Cardiac septum (tissue), 1 donor: ENCODE results near the gene MYMK. TPM values are rescaled to one million over a fixed set of nuclear protein-coding genes. Genes with fewer than 3 reads are reported as not detected.
A peak's percentile ranks its signal among the peaks of the same experiment; 100 is the strongest.
"Not testable (repeated sequence)": the region's sequence is repeated elsewhere in the genome, so short reads cannot be mapped to it uniquely, and the experiment has no call there.

ENCODE experiments used
- DNase-seq: peaks from one replicate; pipeline ENCODE4 v3.0.0-alpha.2; 2020; ENCODE audit warnings: low spot score
- intact Hi-C: fragments of 100-400 bp; cut with DNase I; formaldehyde crosslinking; loops from one replicate; pipeline ENCODE4 v1.14.0; 2022
- long read RNA-seq: library from polyadenylated mRNA; unstranded; transcript quantifications from one replicate; pipeline ENCODE4 v2.0.0, GENCODE V29; 2021
- total RNA-seq: library from RNA; stranded (reverse); fragmentation: NEBNext Ultra II Directional; extraction: Animal tissue kit (Norgen Biotek cat#: 25700); gene quantifications from one replicate; pipeline ENCODE4 v1.2.1, GENCODE V29; 2021
- donor health status: DM: no; HTN: no; CAD: no.

The MYMK gene
- not detected for total RNA-seq
- long read RNA-seq, result 0 reads

DNA sequence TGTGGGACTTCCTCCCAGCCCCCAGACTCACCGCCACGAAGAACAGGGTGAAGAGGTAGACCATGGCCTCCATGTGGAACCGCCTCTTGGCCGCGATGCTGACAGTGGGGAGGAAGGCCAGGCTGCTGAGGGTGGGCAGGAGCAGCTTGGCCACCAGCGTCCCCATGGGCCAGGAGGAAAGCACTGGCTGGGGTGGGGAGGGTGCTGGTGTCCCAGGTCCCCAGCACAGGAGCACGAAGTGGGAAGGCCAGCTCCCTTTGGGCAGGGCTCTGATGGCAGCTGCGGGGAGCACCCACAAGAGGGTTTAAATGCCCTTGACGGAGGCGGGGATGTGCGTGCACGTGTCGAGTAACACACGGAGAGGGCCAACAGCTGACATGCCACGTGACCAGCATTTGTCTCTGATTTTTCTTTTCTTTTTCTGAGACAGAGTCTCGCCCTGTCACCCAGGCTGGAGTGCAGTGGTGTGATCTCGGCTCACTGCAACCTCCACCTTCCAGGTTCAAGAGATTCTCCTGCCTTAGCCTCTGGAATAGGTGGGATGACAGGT is at the start of gene MYMK:
MYMK (minus strand) TSS at position 281 of the 550 bp plus-strand sequence; CDS start at position 166, 115 bp downstream.
- DNase-seq, result no peak
- intact Hi-C loops, result no loop called here

- DNase-seq, result no peak
- intact Hi-C loops, result loop anchor here (5.0 kb wide), 1 partner anchor 42 kb away; the partner anchor contains the start of gene ADAMTSL2
These were observed 49.2 kb upstream of the MYMK start for GRCh38 chr9:133573791-133574515.

DNA sequence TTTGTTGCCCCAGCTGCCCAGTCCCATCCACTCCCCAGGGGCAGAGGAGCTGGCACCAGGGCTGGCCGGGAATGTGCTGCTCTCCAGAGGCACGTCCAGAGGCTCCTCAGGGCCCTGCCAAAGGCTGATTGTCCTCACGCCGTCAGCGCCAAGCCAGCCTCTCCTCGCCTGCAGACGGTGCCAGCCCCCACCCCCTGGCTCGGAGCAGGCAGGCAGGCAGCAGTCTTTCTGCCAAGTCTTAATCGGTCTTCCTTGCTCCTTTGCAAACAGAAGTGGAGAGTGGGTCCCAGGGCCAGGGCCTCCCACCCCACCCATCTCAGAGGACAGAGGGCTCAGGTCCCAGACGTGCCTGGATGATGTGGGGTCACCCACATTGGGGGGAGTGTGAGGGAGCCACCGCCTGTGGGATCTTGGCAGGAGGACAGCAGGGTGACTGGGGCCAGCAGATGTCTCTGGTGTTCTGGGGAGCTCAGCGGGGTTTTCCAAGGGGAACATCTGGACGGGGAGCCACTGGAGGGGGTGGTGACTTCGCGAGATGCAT is 48.1 kb upstream of the MYMK start:
- intact Hi-C loops, result loop anchor here (5.0 kb wide), 1 partner anchor 41 kb away; the partner anchor contains the start of gene ADAMTSL2
- peak; percentile 88 for DNase-seq

GRCh38 chr9:133571896-133572595 is 47.3 kb upstream of the MYMK start:
- intact Hi-C loops, result loop anchor here (5.0 kb wide), 1 partner anchor 40 kb away; the partner anchor contains the start of gene ADAMTSL2
- no peak for DNase-seq

DNA sequence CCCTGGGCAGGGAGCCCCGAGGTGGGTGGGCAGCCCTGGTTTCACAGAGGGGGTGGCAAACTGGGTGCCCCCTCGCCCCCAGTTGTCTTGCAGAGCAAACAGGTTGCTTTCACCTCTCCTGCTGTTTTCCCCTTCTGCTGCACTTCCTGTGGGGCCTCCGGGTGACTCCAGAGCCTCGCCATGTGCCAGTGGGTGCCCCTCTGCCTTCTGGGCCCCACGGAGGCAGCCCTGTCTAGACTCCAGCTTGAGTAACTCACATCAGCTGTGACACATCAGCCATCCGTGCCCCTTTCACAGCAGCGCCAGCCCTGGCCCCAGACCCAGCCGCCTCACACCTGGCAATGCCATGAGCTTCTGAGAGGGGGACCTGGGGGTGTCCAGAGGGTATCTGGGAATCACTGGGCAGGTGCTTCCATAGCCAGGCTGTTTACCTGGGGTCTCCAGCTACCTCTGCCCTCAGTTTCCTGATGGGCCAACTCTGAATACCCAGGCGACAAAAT is 46.7 kb upstream of the MYMK start:
- intact Hi-C loops, result loop anchor here (5.0 kb wide), 1 partner anchor 39 kb away; the partner anchor contains the start of gene ADAMTSL2
- no peak for DNase-seq

DNA sequence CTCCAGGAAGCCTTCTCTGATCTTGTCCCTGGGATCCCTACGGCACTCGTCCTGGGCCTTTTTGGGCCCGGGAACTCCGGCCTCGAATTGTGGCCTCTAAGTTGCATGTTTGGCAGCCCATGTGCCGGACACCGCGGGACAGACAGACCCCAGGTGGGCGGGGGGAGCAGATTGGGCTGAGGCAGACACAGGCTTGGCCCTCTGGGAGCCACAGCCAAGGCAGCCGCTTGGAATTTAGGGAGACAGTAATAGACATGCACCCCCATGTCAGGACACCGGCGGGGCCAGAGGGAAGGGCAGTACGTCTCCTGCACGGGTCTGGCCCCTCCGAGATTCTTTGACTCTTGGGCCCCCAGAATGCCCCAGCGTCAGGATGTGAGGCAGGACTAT is 45.9 kb upstream of the MYMK start:
- no peak for DNase-seq
- intact Hi-C loops, result loop anchor here (5.0 kb wide), 1 partner anchor 38 kb away; the partner anchor contains the start of gene ADAMTSL2

GRCh38 chr9:133569891-133570690 is 45.3 kb upstream of the MYMK start:
- intact Hi-C loops, result loop anchor here (5.0 kb wide), 1 partner anchor 38 kb away; the partner anchor contains the start of gene ADAMTSL2
- no peak for DNase-seq

DNA sequence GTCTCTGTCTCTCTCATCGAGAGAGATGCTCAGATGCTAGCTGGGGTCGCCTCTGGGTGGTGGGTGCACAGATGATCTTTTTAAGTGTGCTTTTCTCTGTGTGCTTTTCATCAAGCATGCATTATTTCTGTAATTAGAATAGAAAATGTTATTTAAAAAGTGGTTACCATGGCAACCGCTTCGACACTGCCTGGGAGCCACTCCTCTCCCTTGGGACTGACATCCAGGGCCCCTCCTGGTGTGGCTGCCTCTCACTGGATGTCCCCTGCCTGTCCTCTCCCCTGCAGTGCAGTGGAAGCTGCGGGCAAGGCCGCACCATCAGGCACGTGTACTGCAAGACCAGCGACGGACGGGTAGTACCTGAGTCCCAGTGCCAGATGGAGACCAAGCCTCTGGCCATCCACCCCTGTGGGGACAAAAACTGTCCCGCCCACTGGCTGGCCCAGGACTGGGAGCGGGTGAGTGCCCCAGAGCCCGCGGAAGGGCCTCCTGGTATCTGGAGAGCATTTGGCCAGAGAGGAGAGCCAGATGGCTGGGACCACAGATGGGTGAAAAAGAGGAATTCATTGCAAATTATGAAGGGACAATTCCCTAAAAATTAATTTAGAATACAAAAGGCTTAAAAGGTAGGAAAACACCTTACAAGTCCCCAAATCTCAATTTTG is 44.5 kb upstream of the MYMK start:
- intact Hi-C loops, result no loop called here
- no peak for DNase-seq

DNA sequence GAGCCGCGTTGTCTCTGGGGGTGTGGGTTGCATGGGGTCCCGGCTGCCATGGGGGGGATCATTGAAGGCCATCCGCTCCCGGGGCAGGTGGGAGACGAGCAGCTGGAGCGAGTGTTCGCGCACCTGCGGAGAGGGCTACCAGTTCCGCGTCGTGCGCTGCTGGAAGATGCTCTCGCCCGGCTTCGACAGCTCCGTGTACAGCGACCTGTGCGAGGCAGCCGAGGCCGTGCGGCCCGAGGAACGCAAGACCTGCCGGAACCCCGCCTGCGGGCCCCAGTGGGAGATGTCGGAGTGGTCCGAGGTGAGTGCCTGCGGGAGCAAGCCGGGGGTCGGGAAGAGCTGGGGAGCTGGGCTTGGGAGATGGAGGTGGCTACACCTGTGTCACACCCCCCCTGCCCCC is 43.4 kb upstream of the MYMK start:
- intact Hi-C loops, result no loop called here

DNA sequence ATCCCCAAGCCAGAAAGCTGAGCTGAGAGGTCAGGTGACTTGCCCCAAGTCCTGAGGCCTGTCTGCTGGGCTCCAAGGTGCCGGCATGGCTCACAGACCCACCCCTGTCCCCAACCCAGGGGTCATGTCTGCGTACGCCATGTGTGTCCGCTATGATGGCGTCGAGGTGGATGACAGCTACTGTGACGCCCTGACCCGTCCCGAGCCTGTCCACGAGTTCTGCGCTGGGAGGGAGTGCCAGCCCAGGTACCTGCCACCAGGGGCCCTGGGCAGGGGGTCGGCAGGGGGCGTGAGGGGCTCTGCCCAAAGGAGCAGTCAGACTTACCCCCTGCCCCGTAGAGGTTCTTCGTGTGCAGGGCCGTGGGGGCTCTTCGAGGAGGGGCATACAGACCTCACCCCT is 42.1 kb upstream of the MYMK start:
- DNase-seq, result no peak
- intact Hi-C loops, result loop anchor here (2.0 kb wide), 1 partner anchor 92 kb away; no protein-coding TSS in a partner anchor

More for the DNA sequence above, 43.4 kb upstream of the MYMK start:
- no peak for DNase-seq

DNA sequence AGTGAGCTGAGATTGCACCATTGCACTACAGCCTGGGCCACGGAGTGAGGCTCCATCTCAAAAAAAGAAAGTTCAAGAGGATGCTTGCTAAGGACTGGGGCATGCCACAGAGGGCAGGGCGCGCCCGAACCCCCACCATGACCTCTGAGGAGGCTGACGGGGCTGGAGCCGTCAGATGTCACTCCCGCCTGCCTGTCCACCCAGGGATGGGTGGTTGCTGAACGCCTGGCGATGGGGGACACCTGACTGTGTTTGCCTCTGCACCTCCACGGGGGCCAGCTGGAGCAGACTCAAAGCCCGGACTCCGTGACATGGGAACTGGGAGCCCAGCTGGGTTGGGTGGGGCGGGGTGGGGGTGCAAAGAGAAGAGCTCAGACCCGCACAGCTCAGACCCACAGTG is 41.6 kb upstream of the MYMK start:
- intact Hi-C loops, result loop anchor here (2.0 kb wide), 1 partner anchor 92 kb away; no protein-coding TSS in a partner anchor
- no peak for DNase-seq

- intact Hi-C loops, result no loop called here
- DNase-seq, result no peak
These were observed 39.8 kb upstream of the MYMK start for GRCh38 chr9:133564451-133565116.

- DNase-seq, intact Hi-C loops: not testable (repeated sequence)
These were observed 39.1 kb upstream of the MYMK start for GRCh38 chr9:133563814-133564213.

- intact Hi-C loops, result no loop called here
- no peak for DNase-seq
These were observed 38.6 kb upstream of the MYMK start for GRCh38 chr9:133563291-133563796.

DNA sequence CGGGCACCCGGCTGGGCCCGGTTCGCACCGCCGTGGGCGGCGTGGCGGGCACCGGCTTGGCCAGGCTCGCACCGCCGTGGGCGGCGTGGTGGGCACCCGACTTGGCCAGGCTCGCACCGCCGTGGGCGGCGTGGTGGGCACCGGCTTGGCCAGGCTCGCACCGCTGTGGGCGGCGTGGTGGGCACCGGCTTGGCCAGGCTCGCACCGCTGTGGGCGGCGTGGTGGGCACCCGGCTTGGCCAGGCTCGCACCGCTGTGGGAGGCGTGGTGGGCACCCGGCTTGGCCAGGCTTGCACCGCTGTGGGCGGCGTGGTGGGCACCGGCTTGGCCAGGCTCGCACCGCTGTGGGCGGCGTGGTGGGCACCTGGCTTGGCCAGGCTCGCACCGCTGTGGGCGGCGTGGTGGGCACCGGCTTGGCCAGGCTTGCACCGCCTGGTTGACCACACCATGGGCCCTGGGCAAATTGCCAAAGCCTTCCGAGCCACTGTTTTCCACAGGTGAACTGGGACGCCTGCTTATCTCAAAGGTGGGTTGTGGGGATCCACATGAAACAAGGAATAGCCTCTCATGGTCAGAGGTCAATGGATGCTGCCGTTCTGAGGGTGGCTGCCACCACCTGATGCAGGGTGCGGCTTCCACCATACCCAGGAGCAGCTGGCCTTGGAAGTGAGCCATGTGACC is 38.0 kb upstream of the MYMK start:
- DNase-seq, result no peak
- intact Hi-C loops, result no loop called here

DNA sequence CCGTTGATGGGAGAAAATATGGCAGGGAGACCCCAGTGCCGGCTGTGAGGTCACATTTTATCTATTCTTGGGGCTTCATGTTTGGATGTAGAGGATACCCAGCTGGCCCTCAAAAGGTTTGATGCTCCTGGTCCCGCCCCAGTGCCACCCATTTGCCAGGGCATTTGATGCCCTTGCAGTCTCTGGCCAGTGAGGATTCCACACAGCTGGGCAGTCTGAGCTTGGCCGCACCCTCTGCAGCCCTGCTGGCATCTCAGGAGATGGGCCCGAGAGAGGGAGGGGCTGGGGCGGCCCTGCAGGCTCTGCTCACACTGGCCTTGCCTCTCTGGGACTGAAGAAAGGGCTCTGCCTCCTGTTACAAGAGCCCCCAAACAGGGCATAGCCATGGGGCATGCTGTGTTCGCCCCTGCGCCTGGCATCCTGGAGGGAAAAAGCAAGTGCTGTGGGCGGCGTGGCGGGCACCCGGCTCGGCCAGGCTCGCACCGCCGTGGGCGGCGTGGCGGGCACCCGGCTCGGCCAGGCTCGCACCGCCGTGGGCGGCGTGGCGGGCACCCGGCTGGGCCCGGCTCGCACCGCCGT is 37.3 kb upstream of the MYMK start:
- DNase-seq, result no peak
- intact Hi-C loops, result no loop called here

DNA sequence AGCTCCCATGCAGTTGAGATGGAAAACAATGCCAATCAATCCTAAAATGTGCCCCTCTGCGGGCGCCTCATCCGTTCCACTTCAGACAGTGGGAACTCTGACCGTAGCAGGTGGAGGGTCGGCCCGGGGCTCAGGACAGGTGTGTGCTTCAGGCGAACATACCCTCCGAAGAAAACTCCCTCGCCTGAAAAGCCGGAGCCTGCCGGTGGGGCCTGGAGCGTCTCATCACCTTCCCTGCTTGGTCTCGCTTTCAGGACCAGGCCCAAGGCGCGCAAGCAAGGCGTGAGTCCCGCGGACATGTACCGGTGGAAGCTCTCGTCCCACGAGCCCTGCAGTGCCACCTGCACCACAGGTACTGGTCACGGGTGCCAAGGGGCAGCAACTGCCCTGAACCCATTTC is 36.2 kb upstream of the MYMK start:
- no peak for DNase-seq
- intact Hi-C loops, result no loop called here
